Fibroblast of pulmonary artery (primary cell): ENCODE data around the gene OGFR.

ENCODE experiments used
- DNase-seq: peaks from one replicate; pipeline ENCODE4 v3.0.0-alpha.2; 2010; ENCODE audit warnings: low read depth
- H3K4me3 ChIP-seq: replicated peaks from 2 replicates; pipeline ENCODE4 v1.5.1; 2011; ENCODE audit warnings: low read depth, mild to moderate bottlenecking, control low read depth, low read length, moderate library complexity
- CTCF ChIP-seq: IDR thresholded peaks from 2 replicates; pipeline ENCODE4 v1.5.1; 2011; ENCODE audit warnings: mild to moderate bottlenecking, control low read depth, low read length, inconsistent platforms; ENCODE audit errors: missing control alignments

Gene OGFR

GRCh38 chr20:62778058-62778457 is 26.6 kb upstream of the OGFR start:
- no peak overlapping the region for H3K4me3 ChIP-seq
- no peak for DNase-seq
- TF ChIP-seq CTCF = no peak

GRCh38 chr20:62778601-62779416 is 25.8 kb upstream of the OGFR start:
- TF ChIP-seq CTCF = no peak
- DNase-seq = no peak
- no peak overlapping the region for H3K4me3 ChIP-seq

DNA sequence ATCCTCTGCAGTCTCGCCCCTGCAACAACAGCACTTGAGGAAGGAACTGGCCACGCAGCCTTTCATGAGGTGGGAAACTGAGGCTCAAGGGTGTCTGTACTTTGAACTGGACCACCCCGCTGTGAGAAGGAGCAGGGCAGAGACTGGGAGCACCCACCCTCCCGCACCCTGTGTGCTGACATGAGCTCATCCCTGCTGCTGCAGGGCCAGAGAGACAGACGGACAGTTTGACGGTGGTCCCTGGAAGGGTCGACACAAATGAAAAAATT is 25.3 kb upstream of the OGFR start:
- H3K4me3 ChIP-seq = no peak overlapping the region
- no peak for DNase-seq
- no peak for TF ChIP-seq CTCF

GRCh38 chr20:62780204-62780603 is 24.4 kb upstream of the OGFR start:
- no peak for DNase-seq
- no peak overlapping the region for H3K4me3 ChIP-seq
- no peak for TF ChIP-seq CTCF

DNA sequence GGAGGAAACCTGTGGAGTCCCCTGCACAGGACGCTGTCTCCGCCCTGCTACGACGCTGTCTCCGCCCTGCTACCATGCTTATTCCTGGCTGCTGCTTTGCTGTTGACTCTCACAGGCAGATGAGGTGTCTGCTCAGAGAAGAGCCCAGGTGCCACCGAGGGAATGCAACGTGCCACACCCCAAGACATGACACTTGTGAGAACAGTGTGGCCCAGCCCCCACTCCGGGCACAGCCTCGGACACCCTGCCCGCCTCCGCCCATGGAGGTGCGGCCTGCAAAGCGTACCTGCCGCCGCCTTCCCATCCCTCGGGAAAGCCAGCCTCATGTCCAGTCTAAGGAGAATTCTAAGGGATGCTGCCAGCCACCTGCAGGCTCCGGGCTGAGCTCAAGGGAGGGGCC is 23.9 kb upstream of the OGFR start:
- no peak for DNase-seq
- no peak overlapping the region for H3K4me3 ChIP-seq
- TF ChIP-seq CTCF = no peak

DNA sequence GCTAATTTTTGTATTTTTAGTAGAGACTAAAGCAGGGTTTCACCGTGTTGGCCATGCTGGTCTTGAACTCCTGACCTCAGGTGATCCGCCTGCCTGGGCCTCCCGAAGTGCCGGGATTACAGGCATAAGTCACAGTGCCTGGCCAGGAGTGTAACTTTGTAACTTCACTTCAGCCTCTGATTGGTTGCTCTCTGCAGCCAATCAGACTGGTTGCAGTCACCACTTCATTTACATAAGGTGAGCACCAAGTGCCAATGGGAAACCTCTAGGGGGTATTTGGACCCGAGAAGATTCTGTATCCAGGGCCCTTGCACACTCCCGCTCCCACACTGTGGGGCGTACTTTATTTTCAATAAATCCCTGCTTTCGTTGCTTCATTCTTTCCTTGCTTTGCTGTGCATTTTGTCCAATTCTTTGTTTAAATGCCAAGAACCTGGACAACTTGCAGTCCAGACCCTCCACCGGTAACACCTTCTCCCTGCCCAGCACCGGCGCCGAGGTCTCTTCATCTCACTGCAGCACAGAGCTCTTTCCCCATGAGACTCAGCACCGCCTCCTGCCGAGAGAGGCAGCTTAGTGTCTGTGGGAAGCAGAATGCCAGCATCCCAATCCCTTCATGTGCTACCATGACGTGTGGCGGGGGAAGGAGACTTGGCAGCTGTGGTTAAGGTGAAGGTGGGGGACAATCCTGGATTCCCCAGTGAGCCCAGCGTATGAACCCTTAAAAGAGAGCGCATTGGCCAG is 22.3 kb upstream of the OGFR start:
- TF ChIP-seq CTCF = peak; percentile 31
- DNase-seq = no peak
- H3K4me3 ChIP-seq = no peak overlapping the region
